ENCODE measurements around the gene GPATCH8. TPM values are rescaled to one million over a fixed set of nuclear protein-coding genes. Genes with fewer than 3 reads are reported as not detected.

Gene GPATCH8
- polyA plus RNA-seq, 1 donor (not counting 4 experiments of a cell fraction or from before 2014, with no cell fraction given), result 15.1 TPM

- no peaks in the 10 kb centered on the region for H3K9me3 ChIP-seq (ENCODE audit: control insufficient read depth, low read depth, low read length)
- dilution Hi-C loops (cut with MboI; ENCODE audit: extremely low pct_ligation_motif_present, low sequenced_read_pairs), result no loop called here
- H2AFZ ChIP-seq (ENCODE audit: control insufficient read depth, low read length), result no peak overlapping the region
- peak; percentile 29 for FAIRE-seq
- TF ChIP-seq EZH2 (IDR thresholded peaks at IDR 0.05; ENCODE audit: low read length) (no peak), CTCF (optimal IDR thresholded peaks at IDR 0.05 in 1 of 3, IDR thresholded peaks at IDR 0.05 in 1 of 3, conservative IDR thresholded peaks at IDR 0.05 in 1 of 3; ENCODE audit: extremely low read depth in 1 of 3, insufficient read depth in 2 of 3, low read length in 3 of 3) (peak; percentile 83 to 91 (median 89))
- H3K27me3 ChIP-seq (ENCODE audit: control insufficient read depth, extremely low read depth, insufficient read depth, low read length), result peaks cover 6% of the 10 kb centered on the region
- H3K36me3 ChIP-seq (ENCODE audit: control insufficient read depth in 2 of 2, extremely low read depth in 1 of 2, insufficient read depth in 2 of 2, low read length in 2 of 2), result peaks cover 25 to 33% of the 10 kb centered on the region in 2 experiments
- no peaks in the 10 kb centered on the region for H3K9me1 ChIP-seq (ENCODE audit: control insufficient read depth, extremely low read depth, insufficient read depth, low read length)
- no peaks in the 10 kb centered on the region for H4K20me1 ChIP-seq (ENCODE audit: control insufficient read depth, extremely low read depth, insufficient read depth, low read length)
- H3K4me2 ChIP-seq (ENCODE audit: control insufficient read depth, extremely low read depth, insufficient read depth, low read depth, low read length), result no peak overlapping the region
- H3K9ac ChIP-seq (ENCODE audit: control insufficient read depth, extremely low read depth, insufficient read depth, low read length), result no peak overlapping the region
- H3K79me2 ChIP-seq (ENCODE audit: control insufficient read depth, insufficient read depth, low read length), result peaks cover 10% of the 10 kb centered on the region
- H3K4me3 ChIP-seq (ENCODE audit: control insufficient read depth in 2 of 3, extremely low read depth in 1 of 3, insufficient read depth in 2 of 3, low read depth in 1 of 3, low read length in 3 of 3), result no peak overlapping the region
- DNase-seq (ENCODE audit: low read depth, low spot score), result no peak
- H3K27ac ChIP-seq (ENCODE audit: control insufficient read depth, insufficient read depth, low read length), result no peak overlapping the region
- peaks cover 26% of the 10 kb centered on the region for H3K4me1 ChIP-seq (ENCODE audit: control insufficient read depth, extremely low read depth, insufficient read depth, low read length)
Measured at GRCh38 chr17:44350733-44351226, 152.4 kb downstream of the GPATCH8 start.

DNA sequence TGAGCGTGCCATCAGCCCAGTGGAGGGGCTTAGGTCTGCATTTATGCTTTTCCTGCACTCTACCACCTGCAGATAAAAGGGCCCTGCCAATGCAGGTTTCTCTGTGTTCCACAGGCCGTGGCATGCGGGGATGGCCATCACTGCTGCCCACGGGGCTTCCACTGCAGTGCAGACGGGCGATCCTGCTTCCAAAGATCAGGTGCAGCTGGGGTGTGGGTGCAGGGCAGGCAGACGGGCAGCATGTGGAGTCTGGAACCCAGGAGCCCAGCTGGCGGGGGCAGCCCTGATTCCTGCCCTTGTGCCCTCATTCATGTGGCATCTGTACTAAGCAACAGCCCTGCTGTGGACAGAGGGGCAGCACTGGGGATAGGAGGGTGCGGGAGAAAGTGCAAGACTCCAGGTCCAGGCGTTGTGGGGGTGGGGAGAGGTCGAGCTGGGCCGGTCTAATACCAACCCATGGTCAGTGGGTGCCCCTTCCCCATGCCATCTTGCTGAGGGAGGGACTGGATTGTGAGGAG, 153.6 kb downstream of the GPATCH8 start:
- dilution Hi-C loops (cut with MboI; ENCODE audit: extremely low pct_ligation_motif_present, low sequenced_read_pairs), result no loop called here
- H4K20me1 ChIP-seq (ENCODE audit: control insufficient read depth, extremely low read depth, insufficient read depth, low read length), result no peaks in the 10 kb centered on the region
- no peak overlapping the region for H3K27ac ChIP-seq (ENCODE audit: control insufficient read depth, insufficient read depth, low read length)
- H3K4me3 ChIP-seq (ENCODE audit: control insufficient read depth in 2 of 3, extremely low read depth in 1 of 3, insufficient read depth in 2 of 3, low read depth in 1 of 3, low read length in 3 of 3), result no peak overlapping the region
- no peaks in the 10 kb centered on the region for H3K9me3 ChIP-seq (ENCODE audit: control insufficient read depth, low read depth, low read length)
- H3K79me2 ChIP-seq (ENCODE audit: control insufficient read depth, insufficient read depth, low read length), result peaks cover 15% of the 10 kb centered on the region
- no peak overlapping the region for H3K4me2 ChIP-seq (ENCODE audit: control insufficient read depth, extremely low read depth, insufficient read depth, low read depth, low read length)
- peaks cover 25 to 33% of the 10 kb centered on the region in 2 experiments for H3K36me3 ChIP-seq (ENCODE audit: control insufficient read depth in 2 of 2, extremely low read depth in 1 of 2, insufficient read depth in 2 of 2, low read length in 2 of 2)
- no peaks in the 10 kb centered on the region for H3K27me3 ChIP-seq (ENCODE audit: control insufficient read depth, extremely low read depth, insufficient read depth, low read length)
- FAIRE-seq (no peak), DNase-seq (ENCODE audit: low read depth, low spot score) (no peak)
- H3K9me1 ChIP-seq (ENCODE audit: control insufficient read depth, extremely low read depth, insufficient read depth, low read length), result no peaks in the 10 kb centered on the region
- H3K9ac ChIP-seq (ENCODE audit: control insufficient read depth, extremely low read depth, insufficient read depth, low read length), result peak overlapping the region; percentile 35
- H2AFZ ChIP-seq (ENCODE audit: control insufficient read depth, low read length), result no peak overlapping the region
- peaks cover 27% of the 10 kb centered on the region for H3K4me1 ChIP-seq (ENCODE audit: control insufficient read depth, extremely low read depth, insufficient read depth, low read length)
- TF ChIP-seq CTCF (optimal IDR thresholded peaks at IDR 0.05 in 1 of 3, IDR thresholded peaks at IDR 0.05 in 1 of 3, conservative IDR thresholded peaks at IDR 0.05 in 1 of 3; ENCODE audit: extremely low read depth in 1 of 3, insufficient read depth in 2 of 3, low read length in 3 of 3) (no peak), EZH2 (IDR thresholded peaks at IDR 0.05; ENCODE audit: low read length) (no peak)

Measured in keratinocyte (primary cell).